ENCODE measurements around the gene ACAP3.

Gene ACAP3

DNA sequence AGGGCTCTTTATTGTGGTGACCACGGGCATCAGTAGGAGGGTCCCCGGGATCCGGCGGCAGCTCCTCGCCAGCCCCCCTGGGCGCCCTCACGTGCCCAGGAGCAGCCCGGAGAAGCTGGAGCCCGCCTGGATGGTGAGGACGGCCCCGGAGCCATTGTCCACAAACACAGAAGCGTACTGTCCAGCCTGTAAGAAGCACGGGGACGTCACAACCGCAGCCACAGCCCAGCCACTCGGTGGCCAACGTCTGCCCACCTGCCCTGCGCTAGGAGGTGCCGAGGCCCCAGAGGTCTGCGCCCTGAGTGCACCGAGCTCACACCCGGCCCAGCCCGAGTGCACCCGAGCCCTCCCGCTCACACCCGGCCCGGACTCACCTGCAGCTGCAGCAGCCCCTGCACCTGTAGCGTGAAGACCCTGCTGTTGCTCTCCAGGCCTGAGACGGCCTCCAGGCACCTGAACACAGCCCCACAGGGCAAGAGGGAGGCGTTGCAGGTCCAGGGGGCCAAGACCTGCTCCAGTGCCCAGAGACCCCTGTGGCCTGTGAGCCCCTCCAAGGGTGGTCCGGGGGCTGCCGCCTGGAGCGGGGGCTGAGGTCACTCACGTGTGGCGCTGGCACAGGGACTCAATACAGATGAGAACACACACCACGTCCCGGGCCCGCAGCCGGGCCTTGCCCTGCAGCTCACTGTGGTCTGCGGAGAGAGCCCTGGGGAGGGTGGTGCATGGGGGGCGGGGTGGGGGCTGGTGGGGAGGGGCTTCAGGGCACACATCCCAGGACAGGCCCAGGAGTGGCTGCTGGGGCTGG, 65.1 kb downstream of the ACAP3 start:
- DNase-seq: no peak

Measured in right hindlimb (tissue), 1 donor.